Muscle of arm (tissue), 12 donors: ENCODE data around the gene PSMC6. TPM values are rescaled to one million over a fixed set of nuclear protein-coding genes. Genes with fewer than 3 reads are reported as not detected.

Experiments
- DNase-seq: peaks from one replicate; pipeline ENCODE4 v3.0.0-alpha.2; 2013
- polyA plus RNA-seq, 12 donors: library from polyadenylated mRNA; unstranded; fragments of 120-200 nt; gene quantifications; one replicate each; pipeline ENCODE4 v1.2.1, GENCODE V29; 2013; ENCODE audit not compliant: insufficient read length in 12 of 12

The PSMC6 gene
- polyA plus RNA-seq, 12 donors, result 66.7 to 134 (median 107) TPM; not detected in 1

DNA sequence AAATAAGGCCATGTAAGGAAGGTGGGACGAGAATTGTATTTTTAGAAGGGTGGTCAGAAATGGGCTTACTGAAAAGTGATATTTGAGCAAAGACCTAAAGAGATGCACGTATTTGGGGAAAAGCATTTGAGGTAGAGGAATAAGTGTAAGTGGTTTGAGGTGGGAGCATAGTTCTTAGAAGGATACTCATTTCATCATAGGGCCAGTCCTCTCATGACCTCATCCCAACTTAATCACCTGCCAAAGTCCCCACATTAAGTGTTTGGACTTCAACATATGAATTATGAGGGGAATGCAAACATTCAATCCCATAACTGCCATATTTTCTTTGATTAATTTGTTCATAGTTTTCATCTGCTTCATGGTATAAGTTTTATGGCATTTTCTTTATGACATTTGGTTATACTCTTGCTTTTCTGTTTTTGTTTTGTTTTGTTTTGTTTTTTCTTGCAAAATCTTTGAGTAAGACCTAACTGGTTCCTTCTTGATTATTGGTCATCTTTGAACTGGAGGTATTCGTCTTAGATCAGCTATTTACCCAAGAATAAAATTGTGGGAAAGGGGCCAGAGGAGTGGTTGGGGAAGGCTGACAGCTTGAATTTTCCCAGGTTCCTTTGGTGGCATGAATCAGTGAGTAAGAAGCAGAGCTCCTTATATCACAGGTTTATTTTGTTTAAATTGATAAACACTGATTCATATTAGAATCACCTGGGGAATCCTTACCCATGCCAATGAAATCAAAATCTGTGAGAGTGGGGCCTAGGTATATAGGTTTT is 60.2 kb downstream of the PSMC6 start:
- no peak for DNase-seq

DNA sequence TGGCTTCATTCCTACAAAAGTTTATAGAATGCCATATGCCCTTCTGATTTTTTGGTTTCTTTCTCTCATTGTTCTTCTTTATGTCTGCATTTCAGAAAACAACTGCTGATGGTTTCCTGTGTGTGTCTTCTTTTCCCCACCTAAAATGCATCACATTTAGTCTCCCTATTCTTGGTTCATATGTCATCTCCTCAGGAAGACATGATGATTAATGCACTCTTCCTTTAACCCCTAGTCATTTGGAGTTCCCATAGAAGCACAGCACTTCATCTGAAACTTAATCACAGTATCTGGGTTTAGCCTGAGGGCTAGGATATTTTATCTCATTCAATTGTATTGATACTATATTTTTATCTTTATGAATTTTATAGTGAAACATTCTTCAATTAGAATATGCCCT is 62.9 kb downstream of the PSMC6 start:
- DNase-seq, result no peak

DNA sequence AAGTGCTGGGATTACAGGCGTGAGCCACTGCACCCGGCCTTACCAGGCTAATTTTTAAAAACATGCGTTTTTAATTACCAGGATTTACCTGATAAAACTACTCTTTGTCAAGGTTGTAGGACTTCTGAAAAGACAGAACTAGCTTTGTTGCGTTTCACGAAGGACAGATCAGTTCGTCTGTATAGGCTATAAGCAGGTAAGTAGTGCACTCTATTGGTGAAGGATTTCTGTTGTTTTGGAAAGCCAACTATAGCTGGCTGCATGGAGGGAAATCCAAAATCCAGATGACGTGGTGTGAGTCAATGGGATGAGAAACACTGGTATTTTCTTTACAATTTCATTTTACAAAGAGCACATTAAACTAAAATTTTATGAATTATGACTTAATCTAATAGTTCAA is 69.8 kb downstream of the PSMC6 start:
- DNase-seq, result no peak

Other genes starting within 250 kb of the PSMC6 start
- gene TXNDC16, start 154.7 kb upstream of the PSMC6 start, polyA plus RNA-seq, result 1 to 10 TPM in 11 of 12 donors, not detected in 1; 6.3 to 9.7 (median 7.1) TPM
- gene GPR137C, start 154.4 kb upstream of the PSMC6 start, polyA plus RNA-seq, result 1 to 10 TPM in 11 of 12 donors, not detected in 1; 3.6 to 6.1 (median 5.0) TPM
- gene ERO1A, start 11.6 kb upstream of the PSMC6 start, polyA plus RNA-seq, result 10 to 100 TPM in 11 of 12 donors, not detected in 1; 10.5 to 24.8 (median 19.4) TPM
- 10 to 100 TPM in 11 of 12 donors, not detected in 1; 10.4 to 18.1 (median 16.1) TPM for gene STYX, start 23.0 kb downstream of the PSMC6 start, polyA plus RNA-seq
- gene GNPNAT1, start 84.4 kb downstream of the PSMC6 start, polyA plus RNA-seq, result 10 to 100 TPM in 11 of 12 donors, not detected in 1; 11.6 to 21.2 (median 16.9) TPM
- gene FERMT2, start 243.8 kb downstream of the PSMC6 start, polyA plus RNA-seq, result 100 to 1,000 TPM in 9 of 12 donors, 10 to 100 TPM in 2, not detected in 1; 72.2 to 147 (median 105) TPM